CD14-positive monocyte (primary cell): Measurements from ENCODE around the gene GRIK4. TPM values are rescaled to one million over a fixed set of nuclear protein-coding genes. Genes with fewer than 3 reads are reported as not detected.

Experiments
- DNase-seq, 3 donors: peaks; one replicate each; pipeline ENCODE4 v3.0.0-alpha.2; 2011 to 2022
- H2AFZ ChIP-seq: 2 replicates; pipeline ENCODE4 v1.6.0; 2012; ENCODE audit warnings: mild to moderate bottlenecking, low read depth, low read length, inconsistent platforms; ENCODE audit not compliant: insufficient read depth, poor library complexity, severe bottlenecking
- H3K27ac ChIP-seq, 2 donors: 1 replicate in 1 of 2; 2 replicates in 1 of 2; pipeline ENCODE4 v1.5.1; 2012 to 2013; ENCODE audit warnings: low read length in 2 of 2, control low read depth in 1 of 2, inconsistent platforms in 1 of 2, low read depth in 1 of 2, mild to moderate bottlenecking in 1 of 2
- H3K27me3 ChIP-seq, 2 donors: one replicate each; pipeline versions ENCODE4 v1.6.0 to v1.6.1; 2011 to 2013; ENCODE audit warnings: low read length in 2 of 2; ENCODE audit not compliant: control insufficient read depth in 2 of 2, insufficient read depth in 2 of 2
- H3K36me3 ChIP-seq, 2 donors: replicated peaks in 1 of 2; 1 replicate in 1 of 2; 2 replicates in 1 of 2; pipeline versions ENCODE4 v1.5.1 to v1.6.1; 2012 to 2013; ENCODE audit warnings: low read length in 2 of 2, control low read depth in 1 of 2, inconsistent platforms in 1 of 2, mild to moderate bottlenecking in 1 of 2; ENCODE audit not compliant: insufficient read depth in 2 of 2, control insufficient read depth in 1 of 2
- H3K4me1 ChIP-seq, 2 donors: 1 replicate in 1 of 2; 2 replicates in 1 of 2; pipeline versions ENCODE4 v1.5.1 to v1.6.1; 2012 to 2013; ENCODE audit warnings: low read length in 2 of 2, control low read depth in 1 of 2, inconsistent platforms in 1 of 2, mild to moderate bottlenecking in 1 of 2, moderate library complexity in 1 of 2; ENCODE audit not compliant: insufficient read depth in 2 of 2, control insufficient read depth in 1 of 2
- H3K4me2 ChIP-seq: replicated peaks from 2 replicates; pipeline ENCODE3; 2012; ENCODE audit warnings: low read length, moderate library complexity, mild to moderate bottlenecking; ENCODE audit not compliant: poor library complexity, severe bottlenecking; ENCODE audit errors: extremely low read depth
- H3K4me3 ChIP-seq, 3 experiments: fragments of 200-600 bp in 1 of 3; sonication (generic) in 1 of 3; replicated peaks in 1 of 3; 1 replicate in 2 of 3; 2 replicates in 1 of 3; pipeline ENCODE4 v1.5.1; 2011 to 2013; ENCODE audit warnings: low read length in 3 of 3, mild to moderate bottlenecking in 3 of 3, control low read depth in 2 of 3, low read depth in 2 of 3, inconsistent platforms in 1 of 3, moderate library complexity in 1 of 3
- H3K79me2 ChIP-seq: 2 replicates; pipeline ENCODE4 v1.6.0; 2012; ENCODE audit warnings: mild to moderate bottlenecking, control low read depth, inconsistent platforms, low read length, moderate library complexity; ENCODE audit not compliant: insufficient read depth
- H3K9ac ChIP-seq: 2 replicates; pipeline ENCODE4 v1.6.0; 2017; ENCODE audit warnings: low read length, mild to moderate bottlenecking; ENCODE audit not compliant: insufficient read depth, poor library complexity, severe bottlenecking
- H3K9me3 ChIP-seq, 2 donors: replicated peaks in 1 of 2; 1 replicate in 1 of 2; 2 replicates in 1 of 2; pipeline versions ENCODE4 v1.5.1 to v1.6.1; 2012 to 2013; ENCODE audit warnings: low read length in 2 of 2, control low read depth in 1 of 2; ENCODE audit not compliant: control insufficient read depth in 1 of 2, insufficient read depth in 1 of 2
- H4K20me1 ChIP-seq: 2 replicates; pipeline ENCODE4 v1.6.0; 2012; ENCODE audit warnings: mild to moderate bottlenecking, low read length, control low read depth, moderate library complexity; ENCODE audit not compliant: insufficient read depth
- H3K27ac Mint-ChIP-seq, 7 donors: one replicate each; pipeline ENCODE4 v1.8.0; 2020; ENCODE audit warnings: mild to moderate bottlenecking in 7 of 7, mixed read lengths in 7 of 7, moderate library complexity in 6 of 7, inconsistent platforms in 2 of 7
- H3K27me3 Mint-ChIP-seq, 3 donors: one replicate each; pipeline ENCODE4 v1.8.0; 2021 to 2022; ENCODE audit warnings: low read depth in 3 of 3, mild to moderate bottlenecking in 3 of 3, mixed read lengths in 3 of 3, moderate library complexity in 3 of 3, inconsistent platforms in 1 of 3
- H3K36me3 Mint-ChIP-seq, 2 donors: one replicate each; pipeline ENCODE4 v1.8.0; 2020; ENCODE audit warnings: mixed read lengths in 2 of 2, inconsistent platforms in 1 of 2, mild to moderate bottlenecking in 1 of 2
- H3K4me1 Mint-ChIP-seq: one replicate; pipeline ENCODE4 v1.8.0; 2020; ENCODE audit warnings: mild to moderate bottlenecking, mixed read lengths
- H3K4me3 Mint-ChIP-seq, 2 donors: one replicate each; pipeline ENCODE4 v1.8.0; 2020; ENCODE audit warnings: mild to moderate bottlenecking in 2 of 2, mixed read lengths in 2 of 2, moderate library complexity in 1 of 2
- H3K9me3 Mint-ChIP-seq, 7 donors: one replicate each; pipeline ENCODE4 v1.8.0; 2020 to 2022; ENCODE audit warnings: mixed read lengths in 7 of 7, mild to moderate bottlenecking in 6 of 7, moderate library complexity in 6 of 7, inconsistent platforms in 2 of 7
- WGBS: methylation state at CpG from one replicate; pipeline ENCODE4 v1.1.5; 2013; ENCODE audit warnings: missing lambda C conversion rate; ENCODE audit not compliant: insufficient coverage; 5-methylcytosine and 5-hydroxymethylcytosine counted together
- intact Hi-C, 2 donors: fragments of 100-400 bp; cut with micrococcal nuclease; formaldehyde crosslinking; loops; one replicate each; pipeline versions ENCODE4 v1.15.0 to v1.15.1; 2023
- polyA plus RNA-seq, 3 donors: library from polyadenylated mRNA; depleted of rRNA in 1 of 3; unstranded in 2 of 3; stranded (reverse) in 1 of 3; fragments of 300-500 nt in 2 of 3; fragments of >200 nt in 1 of 3; fragmentation: Illumina TruSeq in 2 of 3; gene quantifications; 1 replicate in 2 of 3; 2 replicates in 1 of 3; pipeline ENCODE4 v1.2.3, GENCODE V29; 2012 to 2021
- TF ChIP-seq, protein P1 (sequence below): fragments of 200-600 bp; IDR thresholded peaks from one replicate; pipeline ENCODE4 v1.8.0; 2022; ENCODE audit warnings: antibody characterized with exemption, mild to moderate bottlenecking

GRIK4 gene
- polyA plus RNA-seq, 3 donors: not detected

DNA sequence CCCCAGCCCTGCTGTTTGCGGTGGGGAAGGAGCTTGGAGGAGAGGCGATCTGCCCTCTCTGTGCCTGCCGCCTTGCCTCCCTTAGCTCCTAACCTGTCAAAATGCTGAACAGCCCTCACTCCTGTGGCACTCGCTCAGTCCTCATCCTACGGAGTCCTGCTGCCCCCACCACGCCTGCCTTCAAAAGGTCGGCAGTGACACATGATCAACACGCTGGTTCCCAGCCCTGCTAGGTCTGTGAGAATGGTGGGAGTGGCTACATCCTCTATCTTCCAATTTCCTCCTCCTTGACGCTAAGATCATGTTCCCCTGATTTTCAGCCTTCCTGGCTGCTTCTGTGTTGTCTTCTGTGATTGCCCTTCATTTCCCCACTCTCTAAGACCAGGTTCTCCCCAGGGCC is 392.1 kb downstream of the GRIK4 start:
- H3K27ac ChIP-seq: no peak overlapping the region
- H4K20me1 ChIP-seq: no peaks in the 10 kb centered on the region
- no peak for DNase-seq
- H3K9me3 ChIP-seq: no peaks in the 10 kb centered on the region
- intact Hi-C loops: no loop called here
- H3K36me3 ChIP-seq: no peaks in the 10 kb centered on the region
- Mint-ChIP-seq H3K9me3 (no peaks in the 10 kb centered on the region), H3K27me3 (peaks cover 6 to 9% (median 7%) of the 10 kb centered on the region in 3 donors), H3K27ac (no peak overlapping the region), H3K36me3 (no peaks in the 10 kb centered on the region), H3K4me3 (no peak overlapping the region), H3K4me1 (peaks cover 6% of the 10 kb centered on the region)
- H3K9ac ChIP-seq: no peak overlapping the region
- no peak overlapping the region for H2AFZ ChIP-seq
- 58% methylated on average over 3 of the region's 9 CpGs for WGBS
- TF ChIP-seq, protein P1, sequence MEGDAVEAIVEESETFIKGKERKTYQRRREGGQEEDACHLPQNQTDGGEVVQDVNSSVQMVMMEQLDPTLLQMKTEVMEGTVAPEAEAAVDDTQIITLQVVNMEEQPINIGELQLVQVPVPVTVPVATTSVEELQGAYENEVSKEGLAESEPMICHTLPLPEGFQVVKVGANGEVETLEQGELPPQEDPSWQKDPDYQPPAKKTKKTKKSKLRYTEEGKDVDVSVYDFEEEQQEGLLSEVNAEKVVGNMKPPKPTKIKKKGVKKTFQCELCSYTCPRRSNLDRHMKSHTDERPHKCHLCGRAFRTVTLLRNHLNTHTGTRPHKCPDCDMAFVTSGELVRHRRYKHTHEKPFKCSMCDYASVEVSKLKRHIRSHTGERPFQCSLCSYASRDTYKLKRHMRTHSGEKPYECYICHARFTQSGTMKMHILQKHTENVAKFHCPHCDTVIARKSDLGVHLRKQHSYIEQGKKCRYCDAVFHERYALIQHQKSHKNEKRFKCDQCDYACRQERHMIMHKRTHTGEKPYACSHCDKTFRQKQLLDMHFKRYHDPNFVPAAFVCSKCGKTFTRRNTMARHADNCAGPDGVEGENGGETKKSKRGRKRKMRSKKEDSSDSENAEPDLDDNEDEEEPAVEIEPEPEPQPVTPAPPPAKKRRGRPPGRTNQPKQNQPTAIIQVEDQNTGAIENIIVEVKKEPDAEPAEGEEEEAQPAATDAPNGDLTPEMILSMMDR: no peak
- H3K4me1 ChIP-seq: peaks cover 0 to 4% of the 10 kb centered on the region in 2 donors
- H3K79me2 ChIP-seq: no peaks in the 10 kb centered on the region
- H3K4me3 ChIP-seq: no peak overlapping the region
- H3K27me3 ChIP-seq: no peaks in the 10 kb centered on the region
- no peak overlapping the region for H3K4me2 ChIP-seq

GRCh38 chr11:120904116-120904515 is 392.6 kb downstream of the GRIK4 start:
- Histone ChIP-seq H3K27ac (no peak overlapping the region), H3K4me3 (no peak overlapping the region), H3K27me3 (no peaks in the 10 kb centered on the region), H3K4me2 (no peak overlapping the region), H3K36me3 (no peaks in the 10 kb centered on the region), H3K9me3 (no peaks in the 10 kb centered on the region), H2AFZ (no peak overlapping the region), H3K79me2 (no peaks in the 10 kb centered on the region), H3K4me1 (peaks cover 0 to 7% of the 10 kb centered on the region in 2 donors), H3K9ac (no peak overlapping the region), H4K20me1 (no peaks in the 10 kb centered on the region)
- Mint-ChIP-seq H3K27ac (no peak overlapping the region), H3K4me1 (peaks cover 10% of the 10 kb centered on the region), H3K27me3 (peaks cover 6 to 9% (median 6%) of the 10 kb centered on the region in 3 donors), H3K9me3 (no peaks in the 10 kb centered on the region), H3K4me3 (no peak overlapping the region), H3K36me3 (no peaks in the 10 kb centered on the region)
- TF ChIP-seq, protein P1: no peak
- 71% methylated on average over 4 of the region's 4 CpGs for WGBS
- no peak for DNase-seq
- intact Hi-C loops: no loop called here
